Natural killer cell (primary cell): ENCODE results near the gene NAV3. TPM values are rescaled to one million over a fixed set of nuclear protein-coding genes. Genes with fewer than 3 reads are reported as not detected.

ENCODE experiments used
- ATAC-seq, 3 donors: fragments of 150-1000 bp in 2 of 3; fragments of 200-7000 bp in 1 of 3; cut with Tn5 transposase; 1 replicate in 1 of 3; 2 replicates in 2 of 3; pipeline ENCODE4 v1.10.0; 2021; ENCODE audit warnings: mild to moderate bottlenecking in 2 of 3, moderate library complexity in 2 of 3
- DNase-seq, 2 donors: peaks; one replicate each; pipeline versions ENCODE4 v3.0.0 to v3.0.0-alpha.2; 2013 to 2021; ENCODE audit warnings: mixed read lengths in 1 of 2
- H3K27ac ChIP-seq: one replicate; pipeline ENCODE4 v1.5.1; 2013; ENCODE audit warnings: mild to moderate bottlenecking, low read length
- H3K27me3 ChIP-seq: one replicate; pipeline ENCODE4 v1.6.1; 2013; ENCODE audit warnings: low read length; ENCODE audit not compliant: control insufficient read depth, insufficient read depth
- H3K36me3 ChIP-seq: one replicate; pipeline ENCODE4 v1.6.1; 2013; ENCODE audit warnings: low read length; ENCODE audit not compliant: control insufficient read depth, insufficient read depth
- H3K4me1 ChIP-seq: one replicate; pipeline ENCODE4 v1.6.1; 2013; ENCODE audit warnings: low read length; ENCODE audit not compliant: control insufficient read depth, insufficient read depth
- H3K4me3 ChIP-seq: one replicate; pipeline ENCODE4 v1.5.1; 2013; ENCODE audit warnings: low read length
- H3K9me3 ChIP-seq: one replicate; pipeline ENCODE4 v1.6.1; 2013; ENCODE audit warnings: low read length; ENCODE audit not compliant: control insufficient read depth, insufficient read depth
- H3K27ac Mint-ChIP-seq, 2 donors: one replicate each; pipeline ENCODE4 v1.8.0; 2022; ENCODE audit warnings: mild to moderate bottlenecking in 2 of 2, mixed read lengths in 2 of 2, moderate library complexity in 1 of 2
- H3K27me3 Mint-ChIP-seq, 2 donors: one replicate each; pipeline ENCODE4 v1.8.0; 2022; ENCODE audit warnings: low read depth in 2 of 2, mixed read lengths in 2 of 2
- H3K36me3 Mint-ChIP-seq: one replicate; pipeline ENCODE4 v1.8.0; 2022; ENCODE audit warnings: mixed read lengths
- H3K4me1 Mint-ChIP-seq, 2 donors: one replicate each; pipeline ENCODE4 v1.8.0; 2022; ENCODE audit warnings: mixed read lengths in 2 of 2
- H3K4me3 Mint-ChIP-seq: one replicate; pipeline ENCODE4 v1.8.0; 2022; ENCODE audit warnings: mild to moderate bottlenecking, moderate library complexity, mixed read lengths
- H3K9me3 Mint-ChIP-seq, 2 donors: one replicate each; pipeline ENCODE4 v1.8.0; 2022; ENCODE audit warnings: mixed read lengths in 2 of 2
- WGBS: methylation state at CpG from one replicate; pipeline ENCODE4 v1.1.7; 2013; ENCODE audit warnings: missing lambda C conversion rate; ENCODE audit not compliant: insufficient coverage; 5-methylcytosine and 5-hydroxymethylcytosine counted together
- intact Hi-C: fragments of 100-400 bp; cut with micrococcal nuclease; formaldehyde crosslinking; loops from one replicate; pipeline ENCODE4 v1.14.2; 2022
- total RNA-seq, 4 donors: library from RNA; stranded (reverse); fragments of 120-200 nt in 1 of 4; gene quantifications; one replicate each; pipeline versions ENCODE4 v1.2.3 to v1.2.4, GENCODE V29; 2013 to 2022
- TF ChIP-seq, protein P1 (sequence below): fragments of 200-600 bp; IDR thresholded peaks from one replicate; pipeline ENCODE4 v1.8.0; 2022; ENCODE audit warnings: antibody characterized with exemption

Gene NAV3
- total RNA-seq, 3 donors from 2014 or later (not counting 1 experiment from before 2014, with no cell fraction given): not detected

DNA sequence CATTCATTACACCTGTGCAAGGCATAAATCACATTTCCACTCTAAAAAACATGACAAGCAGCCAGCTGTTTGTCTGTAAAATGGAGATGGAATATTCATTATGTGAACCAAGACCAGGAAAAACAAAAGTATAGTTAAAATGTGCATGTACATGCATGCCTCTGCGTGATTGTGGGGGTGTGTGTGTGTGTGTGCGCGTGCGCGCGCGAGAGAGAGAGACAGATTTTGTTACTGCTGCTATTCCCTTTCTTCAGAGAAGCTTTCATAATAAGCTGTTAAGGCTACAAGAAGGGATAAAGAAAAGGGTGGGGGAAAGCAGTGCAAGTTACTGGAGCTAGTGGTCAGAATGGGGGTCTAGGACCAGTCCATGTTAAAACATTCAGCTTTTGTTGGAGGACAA is 430.3 kb downstream of the NAV3 start:
- no peaks in the 10 kb centered on the region for H3K36me3 ChIP-seq
- peaks cover 10 to 21% of the 10 kb centered on the region in 2 donors for H3K9me3 Mint-ChIP-seq
- no peak for ATAC-seq
- H3K27me3 Mint-ChIP-seq: no peaks in the 10 kb centered on the region
- no peak overlapping the region for H3K4me3 Mint-ChIP-seq
- no peaks in the 10 kb centered on the region for H3K27me3 ChIP-seq
- no peak overlapping the region for H3K27ac Mint-ChIP-seq
- WGBS: 98% methylated on average over 7 of the region's 7 CpGs
- DNase-seq: no peak
- intact Hi-C loops: no loop called here
- no peak overlapping the region for H3K27ac ChIP-seq
- peaks cover 6% of the 10 kb centered on the region for H3K36me3 Mint-ChIP-seq
- H3K9me3 ChIP-seq: peaks cover 6% of the 10 kb centered on the region
- H3K4me3 ChIP-seq: no peak overlapping the region
- TF ChIP-seq, protein P1, sequence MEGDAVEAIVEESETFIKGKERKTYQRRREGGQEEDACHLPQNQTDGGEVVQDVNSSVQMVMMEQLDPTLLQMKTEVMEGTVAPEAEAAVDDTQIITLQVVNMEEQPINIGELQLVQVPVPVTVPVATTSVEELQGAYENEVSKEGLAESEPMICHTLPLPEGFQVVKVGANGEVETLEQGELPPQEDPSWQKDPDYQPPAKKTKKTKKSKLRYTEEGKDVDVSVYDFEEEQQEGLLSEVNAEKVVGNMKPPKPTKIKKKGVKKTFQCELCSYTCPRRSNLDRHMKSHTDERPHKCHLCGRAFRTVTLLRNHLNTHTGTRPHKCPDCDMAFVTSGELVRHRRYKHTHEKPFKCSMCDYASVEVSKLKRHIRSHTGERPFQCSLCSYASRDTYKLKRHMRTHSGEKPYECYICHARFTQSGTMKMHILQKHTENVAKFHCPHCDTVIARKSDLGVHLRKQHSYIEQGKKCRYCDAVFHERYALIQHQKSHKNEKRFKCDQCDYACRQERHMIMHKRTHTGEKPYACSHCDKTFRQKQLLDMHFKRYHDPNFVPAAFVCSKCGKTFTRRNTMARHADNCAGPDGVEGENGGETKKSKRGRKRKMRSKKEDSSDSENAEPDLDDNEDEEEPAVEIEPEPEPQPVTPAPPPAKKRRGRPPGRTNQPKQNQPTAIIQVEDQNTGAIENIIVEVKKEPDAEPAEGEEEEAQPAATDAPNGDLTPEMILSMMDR: no peak
- no peaks in the 10 kb centered on the region for H3K4me1 Mint-ChIP-seq
- H3K4me1 ChIP-seq: no peaks in the 10 kb centered on the region

GRCh38 chr12:78261901-78262300 is 431.2 kb downstream of the NAV3 start:
- Histone ChIP-seq H3K36me3 (no peaks in the 10 kb centered on the region), H3K9me3 (peaks cover 3% of the 10 kb centered on the region), H3K4me1 (no peaks in the 10 kb centered on the region), H3K4me3 (no peak overlapping the region), H3K27ac (no peak overlapping the region), H3K27me3 (no peaks in the 10 kb centered on the region)
- intact Hi-C loops: no loop called here
- H3K4me3 Mint-ChIP-seq: no peak overlapping the region
- TF ChIP-seq, protein P1: no peak
- H3K4me1 Mint-ChIP-seq: no peaks in the 10 kb centered on the region
- H3K27me3 Mint-ChIP-seq: no peaks in the 10 kb centered on the region
- H3K36me3 Mint-ChIP-seq: peaks cover under 1% of the 10 kb centered on the region
- DNase-seq (no peak), ATAC-seq (no peak)
- no peak overlapping the region for H3K27ac Mint-ChIP-seq
- peaks cover 6 to 16% of the 10 kb centered on the region in 2 donors for H3K9me3 Mint-ChIP-seq
- WGBS: 64% methylated on average over 2 of the region's 2 CpGs
